HG03095 (cell line): ENCODE results near the gene DPYSL4.

Experiments used
- ATAC-seq: cut with Tn5 transposase; IDR thresholded peaks from one replicate; pipeline ENCODE4 v1.9.1; 2021; ENCODE audit warnings: moderate library complexity; ENCODE audit not compliant: unreplicated experiment

DPYSL4 gene

GRCh38 chr10:132162590-132163277, 24.0 kb upstream of the DPYSL4 start:
- no peak for ATAC-seq

GRCh38 chr10:132163278-132163765, 23.4 kb upstream of the DPYSL4 start:
- no peak for ATAC-seq

GRCh38 chr10:132163826-132164515, 22.8 kb upstream of the DPYSL4 start:
- ATAC-seq = no peak

- ATAC-seq = no peak
Measured at GRCh38 chr10:132164761-132165278, 21.9 kb upstream of the DPYSL4 start.

- ATAC-seq = no peak
Measured at GRCh38 chr10:132165416-132165980, 21.2 kb upstream of the DPYSL4 start.

GRCh38 chr10:132166216-132166950, 20.4 kb upstream of the DPYSL4 start:
- no peak for ATAC-seq

GRCh38 chr10:132167041-132167674, 19.6 kb upstream of the DPYSL4 start:
- no peak for ATAC-seq

GRCh38 chr10:132167976-132168375, 18.8 kb upstream of the DPYSL4 start:
- ATAC-seq = no peak

- no peak for ATAC-seq
Measured at GRCh38 chr10:132168571-132169030, 18.1 kb upstream of the DPYSL4 start.

- no peak for ATAC-seq
Measured at GRCh38 chr10:132169031-132169765, 17.6 kb upstream of the DPYSL4 start.

- no peak for ATAC-seq
Measured at GRCh38 chr10:132169766-132170560, 16.8 kb upstream of the DPYSL4 start.

- ATAC-seq = no peak
Measured at GRCh38 chr10:132170561-132171361, 16.0 kb upstream of the DPYSL4 start.

GRCh38 chr10:132172091-132173066, 14.4 kb upstream of the DPYSL4 start:
- ATAC-seq = no peak

- ATAC-seq = no peak
Measured at GRCh38 chr10:132173185-132173584, 13.6 kb upstream of the DPYSL4 start.

- no peak for ATAC-seq
Measured at GRCh38 chr10:132174237-132174636, 12.5 kb upstream of the DPYSL4 start.

GRCh38 chr10:132175408-132175807, 11.3 kb upstream of the DPYSL4 start:
- ATAC-seq = no peak
